ENCODE measurements around the gene DISC1. TPM values are rescaled to one million over a fixed set of nuclear protein-coding genes. Genes with fewer than 3 reads are reported as not detected.

Gene DISC1
- polyA plus RNA-seq, 1 of the 3 experiments (the other 2 are of a cell fraction): 1.7 TPM

DNA sequence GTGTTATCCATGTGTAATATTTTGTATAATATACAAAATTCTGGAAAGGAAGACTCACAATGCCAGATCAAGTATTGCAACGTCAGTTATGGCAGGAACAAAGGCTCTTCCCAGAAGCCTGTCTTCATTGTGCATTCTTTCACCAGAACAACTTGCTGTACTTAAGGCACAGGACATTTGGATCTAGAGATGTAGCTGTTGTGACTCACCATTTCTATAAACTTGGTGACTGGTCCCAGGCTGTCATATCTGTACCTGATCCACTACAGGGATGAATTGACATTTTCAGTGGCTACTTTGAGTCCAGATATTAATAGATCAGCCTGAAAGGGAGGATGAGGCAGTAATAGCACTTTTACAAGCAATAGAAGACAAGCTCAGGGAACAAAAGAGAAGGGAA lies 299.8 kb downstream of the DISC1 start:
- Histone ChIP-seq H3K36me3 (replicated peaks in 1 of 2; ENCODE audit: control insufficient read depth in 1 of 2, insufficient read depth in 2 of 2, low read length in 1 of 2) (no peaks in the 10 kb centered on the region), H3K4me2 (no peak overlapping the region), H3K79me2 (ENCODE audit: insufficient read depth) (no peaks in the 10 kb centered on the region), H3K9me2 (no peaks in the 10 kb centered on the region), H3K27me3 (ENCODE audit: insufficient read depth) (no peaks in the 10 kb centered on the region), H4K20me1 (ENCODE audit: insufficient read depth) (no peaks in the 10 kb centered on the region), H3K4me3 (ENCODE audit: low read depth in 2 of 2, low read length in 1 of 2) (no peak overlapping the region), H2AFZ (ENCODE audit: low read depth) (no peak overlapping the region), H3F3A (replicated peaks; ENCODE audit: insufficient read depth) (no peaks in the 10 kb centered on the region), H3K9me3 (no peaks in the 10 kb centered on the region), H3K27ac (ENCODE audit: low read depth in 2 of 2, low read length in 1 of 2) (no peak overlapping the region), H3K4me1 (ENCODE audit: control insufficient read depth in 1 of 2, insufficient read depth in 2 of 2, low read depth in 1 of 2, low read length in 1 of 2) (peaks cover 0 to 21% of the 10 kb centered on the region in 2 experiments; a peak in 2 of 4 replicates), H3K9ac (no peak overlapping the region)
- WGBS (ENCODE audit: low lambda C conversion rate): 67% methylated on average over 1 of the region's 1 CpG
- ChIA-PET CTCF (interaction anchor here (1.3 kb wide), 1 partner anchor 11 kb away, joined by 4 read pairs; no protein-coding TSS in a partner anchor), POLR2A (no interaction called here)
- no peak for TF ChIP-seq GABPA (IDR thresholded peaks at IDR 0.05; ENCODE audit: low read depth)
- no peak for DNase-seq

DNA sequence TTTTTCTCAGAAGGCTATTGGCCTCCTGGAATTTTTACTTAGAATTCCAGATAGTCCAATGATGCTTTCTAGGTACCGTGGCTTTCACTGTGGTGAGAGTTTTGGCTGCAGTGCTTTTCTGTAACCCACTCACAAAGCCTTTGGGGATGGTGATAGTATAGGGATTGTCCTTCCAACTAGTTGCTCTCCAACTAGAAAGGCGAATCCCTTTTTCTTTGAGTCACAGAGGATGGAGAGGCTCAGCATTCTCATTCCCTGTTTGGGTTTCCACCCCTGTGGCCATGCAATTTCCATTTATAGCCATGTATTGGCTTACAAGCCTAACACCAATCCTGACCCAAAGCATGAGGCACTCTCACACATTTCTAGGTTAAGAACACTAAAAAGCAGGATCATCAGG lies 300.3 kb downstream of the DISC1 start:
- TF ChIP-seq CTCF (IDR thresholded peaks at IDR 0.05): no peak
- no peak for TF ChIP-seq FOSL2 (IDR thresholded peaks at IDR 0.05; ENCODE audit: borderline replicate concordance, low read depth)
- no peak for TF ChIP-seq JUND (IDR thresholded peaks at IDR 0.05)
- TF ChIP-seq NFIC (IDR thresholded peaks at IDR 0.05; ENCODE audit: borderline replicate concordance): no peak
- no peak for TF ChIP-seq FOXJ3 (CRISPR knock-in tag; IDR thresholded peaks at IDR 0.05)
- no peak for TF ChIP-seq GABPA (IDR thresholded peaks at IDR 0.05; ENCODE audit: low read depth)
- no peak for TF ChIP-seq YY1 (IDR thresholded peaks at IDR 0.05; ENCODE audit: low read depth)
- no peak for TF ChIP-seq GATA2 (CRISPR knock-in tag; IDR thresholded peaks at IDR 0.05)
- TF ChIP-seq USF1 (IDR thresholded peaks at IDR 0.05; ENCODE audit: borderline replicate concordance, low read depth): no peak
- no peak for TF ChIP-seq PBX3 (IDR thresholded peaks at IDR 0.05)
- TF ChIP-seq RXRA (IDR thresholded peaks at IDR 0.05; ENCODE audit: borderline replicate concordance, low read depth): no peak
- TF ChIP-seq RAD21 (IDR thresholded peaks at IDR 0.05; ENCODE audit: low read length): no peak
- TF ChIP-seq NRF1 (IDR thresholded peaks at IDR 0.05; ENCODE audit: low read depth, low read length): no peak
- TF ChIP-seq EZH2phosphoT487 (IDR thresholded peaks at IDR 0.05; ENCODE audit: borderline replicate concordance, low read depth): no peak
- no peak for TF ChIP-seq CHD2 (IDR thresholded peaks at IDR 0.05; ENCODE audit: low read length, partially characterized antibody)
- no peak for TF ChIP-seq EP300 (IDR thresholded peaks at IDR 0.05; ENCODE audit: borderline replicate concordance in 1 of 2, low read depth in 1 of 2, low read length in 1 of 2)
- no peak for TF ChIP-seq ELF1 (IDR thresholded peaks at IDR 0.05)
- TF ChIP-seq, protein P1, sequence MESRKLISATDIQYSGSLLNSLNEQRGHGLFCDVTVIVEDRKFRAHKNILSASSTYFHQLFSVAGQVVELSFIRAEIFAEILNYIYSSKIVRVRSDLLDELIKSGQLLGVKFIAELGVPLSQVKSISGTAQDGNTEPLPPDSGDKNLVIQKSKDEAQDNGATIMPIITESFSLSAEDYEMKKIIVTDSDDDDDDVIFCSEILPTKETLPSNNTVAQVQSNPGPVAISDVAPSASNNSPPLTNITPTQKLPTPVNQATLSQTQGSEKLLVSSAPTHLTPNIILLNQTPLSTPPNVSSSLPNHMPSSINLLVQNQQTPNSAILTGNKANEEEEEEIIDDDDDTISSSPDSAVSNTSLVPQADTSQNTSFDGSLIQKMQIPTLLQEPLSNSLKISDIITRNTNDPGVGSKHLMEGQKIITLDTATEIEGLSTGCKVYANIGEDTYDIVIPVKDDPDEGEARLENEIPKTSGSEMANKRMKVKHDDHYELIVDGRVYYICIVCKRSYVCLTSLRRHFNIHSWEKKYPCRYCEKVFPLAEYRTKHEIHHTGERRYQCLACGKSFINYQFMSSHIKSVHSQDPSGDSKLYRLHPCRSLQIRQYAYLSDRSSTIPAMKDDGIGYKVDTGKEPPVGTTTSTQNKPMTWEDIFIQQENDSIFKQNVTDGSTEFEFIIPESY (IDR thresholded peaks at IDR 0.05; ENCODE audit: borderline replicate concordance, low read depth): no peak
- no peak for TF ChIP-seq FOXM1 (IDR thresholded peaks at IDR 0.05; ENCODE audit: low read depth)
- TF ChIP-seq USF2 (IDR thresholded peaks at IDR 0.05; ENCODE audit: borderline replicate concordance, low read depth, low read length): no peak
- no peaks in the 10 kb centered on the region for H3K9me3 ChIP-seq
- H3K27ac ChIP-seq (ENCODE audit: low read depth in 2 of 2, low read length in 1 of 2): no peak overlapping the region
- H3K4me3 ChIP-seq (ENCODE audit: low read depth in 2 of 2, low read length in 1 of 2): no peak overlapping the region
- ChIA-PET POLR2A (no interaction called here), CTCF (no interaction called here)
- H2AFZ ChIP-seq (ENCODE audit: low read depth): no peak overlapping the region
- H3K36me3 ChIP-seq (replicated peaks in 1 of 2; ENCODE audit: control insufficient read depth in 1 of 2, insufficient read depth in 2 of 2, low read length in 1 of 2): no peaks in the 10 kb centered on the region
- no peaks in the 10 kb centered on the region for H3K79me2 ChIP-seq (ENCODE audit: insufficient read depth)
- no peak overlapping the region for H3K9ac ChIP-seq
- no peaks in the 10 kb centered on the region for H3F3A ChIP-seq (replicated peaks; ENCODE audit: insufficient read depth)
- no peaks in the 10 kb centered on the region for H3K27me3 ChIP-seq (ENCODE audit: insufficient read depth)
- no peak overlapping the region for H3K4me2 ChIP-seq
- no peaks in the 10 kb centered on the region for H3K9me2 ChIP-seq
- H4K20me1 ChIP-seq (ENCODE audit: insufficient read depth): no peaks in the 10 kb centered on the region
- 64% methylated on average over 2 of the region's 2 CpGs for WGBS (ENCODE audit: low lambda C conversion rate)
- DNase-seq: no peak
- peaks cover 0 to 21% of the 10 kb centered on the region in 2 experiments; a peak in 2 of 4 replicates for H3K4me1 ChIP-seq (ENCODE audit: control insufficient read depth in 1 of 2, insufficient read depth in 2 of 2, low read depth in 1 of 2, low read length in 1 of 2)

Measured in SK-N-SH (cell line).